Fibroblast of lung (primary cell): ENCODE measurements around the gene TAS1R2. TPM values are rescaled to one million over a fixed set of nuclear protein-coding genes. Genes with fewer than 3 reads are reported as not detected.

Source experiments
- DNase-seq, 2 donors: peaks; one replicate each; pipeline versions ENCODE4 v3.0.0 to v3.0.0-alpha.2; 2010; ENCODE audit warnings: low read depth in 2 of 2
- H2AFZ ChIP-seq: 2 replicates; pipeline ENCODE4 v1.5.1; 2012; ENCODE audit warnings: low read length, control low read depth, inconsistent platforms
- H3K27ac ChIP-seq: 2 replicates; pipeline ENCODE4 v1.5.1; 2011; ENCODE audit warnings: low read length, control low read depth; ENCODE audit not compliant: insufficient read depth
- H3K27me3 ChIP-seq: 2 replicates; pipeline ENCODE4 v1.5.1; 2011; ENCODE audit warnings: mild to moderate bottlenecking, low read length; ENCODE audit not compliant: control insufficient read depth, insufficient read depth
- H3K36me3 ChIP-seq: 2 replicates; pipeline ENCODE4 v1.5.1; 2011; ENCODE audit warnings: low read length; ENCODE audit not compliant: control insufficient read depth, insufficient read depth
- H3K4me1 ChIP-seq: 2 replicates; pipeline ENCODE4 v1.5.1; 2011; ENCODE audit warnings: low read length; ENCODE audit not compliant: control insufficient read depth, insufficient read depth; ENCODE audit errors: extremely low read depth
- H3K4me2 ChIP-seq: 2 replicates; pipeline ENCODE4 v1.5.1; 2011; ENCODE audit warnings: low read length, control low read depth; ENCODE audit not compliant: insufficient read depth; ENCODE audit errors: extremely low read depth
- H3K4me3 ChIP-seq, 4 experiments: fragments of 200-600 bp in 1 of 4; sonication (generic) in 1 of 4; replicated peaks in 1 of 4; 2 replicates each; pipeline ENCODE4 v1.5.1; 2011 to 2016; ENCODE audit warnings: low read length in 4 of 4, low read depth in 3 of 4, mild to moderate bottlenecking in 3 of 4, control low read depth in 2 of 4, inconsistent platforms in 1 of 4, mixed read lengths in 1 of 4; ENCODE audit not compliant: insufficient read depth in 1 of 4; ENCODE audit errors: control extremely low read depth in 1 of 4
- H3K79me2 ChIP-seq: 2 replicates; pipeline ENCODE4 v1.5.1; 2012; ENCODE audit warnings: mild to moderate bottlenecking, low read length, inconsistent platforms; ENCODE audit not compliant: control insufficient read depth, insufficient read depth
- H3K9ac ChIP-seq: 2 replicates; pipeline ENCODE4 v1.5.1; 2011; ENCODE audit warnings: mild to moderate bottlenecking, low read length, control low read depth; ENCODE audit not compliant: insufficient read depth
- H3K9me3 ChIP-seq: 2 replicates; pipeline ENCODE4 v1.5.1; 2012; ENCODE audit warnings: low read depth, low read length; ENCODE audit not compliant: control insufficient read depth, insufficient read depth
- H4K20me1 ChIP-seq: 2 replicates; pipeline ENCODE4 v1.5.1; 2011; ENCODE audit warnings: low read length; ENCODE audit not compliant: control insufficient read depth, insufficient read depth; ENCODE audit errors: extremely low read depth
- CTCF ChIP-seq, 2 donors: IDR thresholded peaks in 1 of 2; conservative IDR thresholded peaks in 1 of 2; 1 replicate in 1 of 2; 2 replicates in 1 of 2; pipeline ENCODE4 v1.5.1; 2011 to 2012; ENCODE audit warnings: low read length in 2 of 2, control low read depth in 1 of 2, inconsistent platforms in 1 of 2, low read depth in 1 of 2, mild to moderate bottlenecking in 1 of 2
- EZH2 ChIP-seq: IDR thresholded peaks from 2 replicates; pipeline ENCODE4 v1.5.1; 2012; ENCODE audit warnings: low read length, control low read depth, mild to moderate bottlenecking; ENCODE audit errors: missing control alignments
- polyA plus RNA-seq, 2 donors: library from polyadenylated mRNA; depleted of rRNA in 1 of 2; stranded (reverse) in 1 of 2; unstranded in 1 of 2; fragments of >200 nt; gene quantifications; 2 replicates each; pipeline ENCODE4 v1.2.1, GENCODE V29; 2011 to 2012; ENCODE audit warnings: missing spikeins in 1 of 2
- total RNA-seq: library from RNA; depleted of rRNA; stranded (reverse); fragments of >200 nt; gene quantifications from 2 replicates; pipeline ENCODE4 v1.2.1, GENCODE V29; 2014

TAS1R2 gene
- total and polyA plus RNA-seq, 2 donors (not counting 1 experiment from before 2014, with no cell fraction given) = not detected

DNA sequence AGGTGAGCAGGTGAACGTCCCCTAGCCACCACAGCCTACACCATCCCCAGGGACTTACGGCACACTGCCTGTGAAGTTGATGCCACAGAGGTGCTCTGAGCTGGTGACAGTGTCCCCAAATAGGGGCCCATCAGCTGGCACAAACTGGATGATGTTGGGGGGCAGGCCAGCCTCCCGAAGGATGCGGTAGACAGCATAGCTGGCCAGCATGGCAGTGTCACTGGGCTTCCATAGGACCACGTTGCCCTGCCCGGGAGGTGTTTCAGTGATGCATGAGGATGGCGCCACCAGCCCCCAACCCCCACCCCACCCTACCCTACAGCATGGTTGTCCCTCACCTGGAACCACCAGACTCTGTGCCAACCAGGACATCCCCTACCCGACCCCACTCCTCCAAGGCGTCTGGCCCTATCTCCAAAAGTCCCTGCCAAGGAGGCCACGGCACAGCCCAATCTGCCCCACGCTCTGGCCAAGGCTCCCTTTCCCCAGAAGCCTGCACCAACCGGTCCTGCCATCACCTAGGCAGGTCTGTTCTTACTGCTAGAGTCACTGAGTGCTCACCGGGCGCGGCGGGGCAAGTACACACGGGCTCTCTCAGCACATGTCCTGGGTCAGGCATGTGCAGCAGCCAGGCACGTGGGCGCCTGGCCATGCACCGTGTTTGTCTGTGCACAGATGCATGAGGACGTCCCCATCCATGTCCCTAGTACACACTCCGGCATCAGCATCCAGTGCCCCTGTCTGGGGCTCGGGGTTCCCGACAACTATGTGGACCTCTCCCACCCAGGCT lies 22.4 kb upstream of the TAS1R2 start:
- no peaks in the 10 kb centered on the region for H3K27me3 ChIP-seq
- TF ChIP-seq EZH2 (no peak), CTCF (conservative IDR thresholded peaks at IDR 0.05 in 1 of 2, IDR thresholded peaks at IDR 0.05 in 1 of 2; ENCODE audit: low read depth in 1 of 2, low read length in 2 of 2) (no peak)

DNA sequence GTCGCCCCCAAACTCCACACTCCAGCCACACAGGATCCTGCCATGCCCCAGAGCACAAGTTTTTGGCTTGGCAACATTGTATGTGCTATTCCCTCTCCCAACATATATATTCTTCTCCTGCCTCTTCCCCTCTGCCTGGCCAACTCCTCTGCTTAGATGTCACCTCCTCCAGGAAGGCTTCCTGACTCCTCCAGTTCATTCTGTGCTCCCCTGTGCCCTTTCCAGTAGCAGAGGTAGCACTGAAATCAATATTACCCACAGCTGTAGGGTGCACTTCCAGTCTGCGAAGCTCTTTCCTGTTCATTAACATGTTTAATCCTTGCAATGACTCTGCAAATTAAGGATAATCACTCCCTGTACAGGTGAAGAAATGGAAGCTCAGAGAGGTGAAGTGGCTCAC lies 21.7 kb upstream of the TAS1R2 start:
- Histone ChIP-seq H2AFZ (no peak overlapping the region), H3K27ac (no peak overlapping the region), H3K27me3 (no peaks in the 10 kb centered on the region), H3K4me1 (no peaks in the 10 kb centered on the region), H3K79me2 (no peaks in the 10 kb centered on the region), H4K20me1 (peaks cover 2% of the 10 kb centered on the region), H3K9me3 (no peaks in the 10 kb centered on the region), H3K4me2 (no peak overlapping the region), H3K4me3 (no peak overlapping the region), H3K9ac (no peak overlapping the region), H3K36me3 (no peaks in the 10 kb centered on the region)
- no peak for TF ChIP-seq EZH2
- no peak for TF ChIP-seq CTCF (conservative IDR thresholded peaks at IDR 0.05 in 1 of 2, IDR thresholded peaks at IDR 0.05 in 1 of 2; ENCODE audit: low read depth in 1 of 2, low read length in 2 of 2)
- DNase-seq = no peak

More for the DNA sequence above, 22.4 kb upstream of the TAS1R2 start:
- H3K4me1 ChIP-seq = no peaks in the 10 kb centered on the region
- DNase-seq = no peak
- no peak overlapping the region for H3K4me3 ChIP-seq
- H3K9ac ChIP-seq = no peak overlapping the region
- no peak overlapping the region for H2AFZ ChIP-seq
- H4K20me1 ChIP-seq = peaks cover 2% of the 10 kb centered on the region
- no peak overlapping the region for H3K4me2 ChIP-seq
- no peaks in the 10 kb centered on the region for H3K9me3 ChIP-seq
- H3K27ac ChIP-seq = no peak overlapping the region
- H3K79me2 ChIP-seq = no peaks in the 10 kb centered on the region
- H3K36me3 ChIP-seq = no peaks in the 10 kb centered on the region

DNA sequence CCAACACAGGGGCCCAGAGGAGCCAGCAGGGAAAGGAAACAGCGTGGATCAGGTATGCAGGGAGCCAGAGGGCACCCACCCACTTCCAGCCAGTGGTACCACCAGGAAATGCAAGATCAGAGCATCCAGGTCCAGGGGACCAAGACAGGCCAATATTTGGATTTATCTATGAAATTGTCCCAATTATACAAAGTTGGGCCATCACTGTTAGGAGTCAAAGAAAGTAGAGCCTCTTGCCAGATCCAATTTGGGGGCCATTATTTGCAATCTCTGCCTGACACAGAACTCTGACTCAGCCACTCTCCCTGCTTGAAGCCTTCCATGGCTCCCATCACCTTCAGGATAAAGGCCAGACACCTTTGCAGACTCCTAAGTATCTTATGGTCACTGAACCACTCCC lies 21.1 kb upstream of the TAS1R2 start:
- Histone ChIP-seq H3K4me1 (no peaks in the 10 kb centered on the region), H3K9me3 (no peaks in the 10 kb centered on the region), H3K79me2 (no peaks in the 10 kb centered on the region), H3K27me3 (no peaks in the 10 kb centered on the region), H2AFZ (no peak overlapping the region), H3K4me2 (no peak overlapping the region), H3K4me3 (no peak overlapping the region), H3K9ac (no peak overlapping the region), H3K36me3 (no peaks in the 10 kb centered on the region), H4K20me1 (peaks cover 2% of the 10 kb centered on the region), H3K27ac (no peak overlapping the region)
- TF ChIP-seq EZH2 (no peak), CTCF (conservative IDR thresholded peaks at IDR 0.05 in 1 of 2, IDR thresholded peaks at IDR 0.05 in 1 of 2; ENCODE audit: low read depth in 1 of 2, low read length in 2 of 2) (no peak)
- no peak for DNase-seq
